GM12878 (cell line): ENCODE data around the gene ELAVL1. TPM values are rescaled to one million over a fixed set of nuclear protein-coding genes. Genes with fewer than 3 reads are reported as not detected.

Experiments
- ATAC-seq: fragments of 200-7000 bp; cut with Tn5 transposase; 3 replicates; pipeline ENCODE4 v1.9.1; 2020; ENCODE audit warnings: mild to moderate bottlenecking, moderate library complexity
- BruUV-seq: library from RNA; stranded (reverse); fragments of 400-500 nt; replicated peaks from 2 replicates; lab custom pipeline; 2021; lab: Mats Ljungman, UMichigan
- CTCF ChIA-PET: fragments of 300-600 bp; sonication (Branson Sonifier 250); formaldehyde crosslinking; extraction: SDS; loops from one replicate; lab custom pipeline; 2021; ENCODE audit warnings: inconsistent platforms; lab: Yijun Ruan, JAX
- POLR2A ChIA-PET: fragments of 350-600 bp; formaldehyde crosslinking; extraction: SDS; loops from one replicate; lab custom pipeline; 2021; ENCODE audit warnings: inconsistent platforms; lab: Charles Lee
- RAD21 ChIA-PET: fragments of 300-600 bp; sonication (Branson Sonifier 250); formaldehyde crosslinking; loops from one replicate; lab custom pipeline; 2023; ENCODE audit warnings: antibody characterized with exemption; ENCODE audit not compliant: unreplicated experiment; lab: Charles Lee
- SMC1A ChIA-PET: fragments of 300-600 bp; sonication (Branson Sonifier 250); formaldehyde crosslinking; loops from one replicate; lab custom pipeline; 2023; ENCODE audit not compliant: unreplicated experiment, uncharacterized antibody; lab: Charles Lee
- DNase-seq: peaks from one replicate; pipeline ENCODE4 v3.0.0-alpha.2; 2011; ENCODE audit warnings: low read depth, low spot score
- FAIRE-seq: peaks from 3 replicates; lab custom pipeline; 2011; peaks lifted over from hg19 to GRCh38; lab: Jason Lieb, UNC
- H2AFZ ChIP-seq: 2 replicates; pipeline ENCODE4 v1.6.0; 2011; ENCODE audit warnings: low read depth, low read length, control low read depth; ENCODE audit not compliant: control insufficient read depth
- H3K27ac ChIP-seq: 2 replicates; pipeline ENCODE4 v1.5.1; 2011; ENCODE audit warnings: control low read depth; ENCODE audit not compliant: control insufficient read depth, insufficient read depth
- H3K27me3 ChIP-seq, 2 experiments: replicated peaks in 1 of 2; 2 replicates each; pipeline versions ENCODE4 v1.6.0 to v1.6.1; 2011; ENCODE audit warnings: low read length in 1 of 2; ENCODE audit not compliant: control insufficient read depth in 2 of 2, insufficient read depth in 2 of 2
- H3K36me3 ChIP-seq, 2 experiments: 2 replicates each; pipeline ENCODE4 v1.5.1; 2011; ENCODE audit warnings: low read length in 1 of 2; ENCODE audit not compliant: control insufficient read depth in 2 of 2, insufficient read depth in 2 of 2
- H3K4me1 ChIP-seq: 2 replicates; pipeline ENCODE4 v1.6.1; 2011; ENCODE audit warnings: mild to moderate bottlenecking, low read length, moderate library complexity, mixed read lengths; ENCODE audit not compliant: control insufficient read depth, insufficient read depth
- H3K4me2 ChIP-seq: 2 replicates; pipeline ENCODE4 v1.6.0; 2011; ENCODE audit warnings: control low read depth; ENCODE audit not compliant: control insufficient read depth, insufficient read depth
- H3K4me3 ChIP-seq: fragments of 200-600 bp; sonication (generic); 2 replicates; pipeline ENCODE4 v1.5.1; 2016
- H3K79me2 ChIP-seq: 2 replicates; pipeline ENCODE4 v1.6.0; 2011; ENCODE audit warnings: low read length; ENCODE audit not compliant: control insufficient read depth, insufficient read depth
- H3K9ac ChIP-seq: 2 replicates; pipeline ENCODE4 v1.8.0; 2011; ENCODE audit warnings: low read length, control low read depth, mixed read lengths; ENCODE audit not compliant: control insufficient read depth, insufficient read depth
- H3K9me3 ChIP-seq: replicated peaks from 3 replicates; pipeline ENCODE4 v1.5.1; 2011; ENCODE audit warnings: mild to moderate bottlenecking, low read length; ENCODE audit not compliant: control insufficient read depth, insufficient read depth
- H4K20me1 ChIP-seq: 2 replicates; pipeline ENCODE4 v1.6.0; 2011; ENCODE audit not compliant: control insufficient read depth, insufficient read depth
- CHD4 ChIP-seq: fragments of 200-600 bp; sonication (generic); IDR thresholded peaks from 2 replicates; pipeline ENCODE4 v1.6.1; 2016; ENCODE audit warnings: mild to moderate bottlenecking
- CREB1 ChIP-seq: IDR thresholded peaks from 2 replicates; pipeline ENCODE4 v1.6.1; 2012; ENCODE audit warnings: low read depth, mild to moderate bottlenecking, inconsistent platforms
- IKZF2 ChIP-seq, 2 experiments: fragments of 450-650 bp; IDR thresholded peaks; 2 replicates each; pipeline ENCODE4 v1.6.1; 2017; ENCODE audit warnings: mild to moderate bottlenecking in 2 of 2, moderate library complexity in 2 of 2
- KDM1A ChIP-seq: fragments of 200-600 bp; sonication (generic); IDR thresholded peaks from 2 replicates; pipeline ENCODE4 v1.6.1; 2016; ENCODE audit warnings: borderline replicate concordance
- MTA2 ChIP-seq: fragments of 450-650 bp; IDR thresholded peaks from 2 replicates; pipeline ENCODE4 v1.6.1; 2016; ENCODE audit warnings: low read depth, mild to moderate bottlenecking, moderate library complexity
- MYC ChIP-seq: IDR thresholded peaks from 2 replicates; pipeline ENCODE4 v1.6.1; 2011; ENCODE audit warnings: mild to moderate bottlenecking, low read length, moderate library complexity, inconsistent platforms; ENCODE audit not compliant: insufficient read depth, insufficient replicate concordance, insufficient read length, severe bottlenecking
- SMAD5 ChIP-seq: IDR thresholded peaks from 2 replicates; pipeline ENCODE4 v1.6.1; 2016; ENCODE audit warnings: antibody characterized with exemption, low read depth
- ZNF384 ChIP-seq: IDR thresholded peaks from 2 replicates; pipeline ENCODE4 v1.6.1; 2012; ENCODE audit warnings: low read depth, mild to moderate bottlenecking, low read length, improper control_type of control experiment, borderline replicate concordance
- WGBS: methylation state at CpG from one replicate; pipeline ENCODE4 v1.1.6; 2016; ENCODE audit warnings: low lambda C conversion rate; ENCODE audit not compliant: insufficient replicate concordance, insufficient coverage; ENCODE audit errors: missing lambda C conversion rate; 5-methylcytosine and 5-hydroxymethylcytosine counted together
- in situ Hi-C: fragments of 300-500 bp; cut with MboI; formaldehyde crosslinking; loops from 9 replicates; pipeline ENCODE4 v1.14.3; 2018; ENCODE audit warnings: mixed read lengths
- intact Hi-C: fragments of 100-400 bp; cut with micrococcal nuclease; formaldehyde crosslinking; loops from one replicate; pipeline ENCODE4 v1.14.2; 2022; ENCODE audit not compliant: unreplicated experiment
- polyA plus RNA-seq, 11 experiments: library from polyadenylated mRNA; depleted of rRNA in 4 of 11; unstranded in 6 of 11; stranded (reverse) in 5 of 11; fragments of >200 nt; fragmentation: Nextera tagmentation in 4 of 11; fragmentation: Illumina TruSeq in 1 of 11; extraction: Ambion mirVana in 4 of 11; extraction: Trizol in 1 of 11; gene quantifications; 1 replicate in 1 of 11; 2 replicates in 10 of 11; pipeline versions ENCODE4 v1.2.1 to v1.2.3, GENCODE V29; 2011 to 2016; ENCODE audit warnings: inconsistent platforms in 2 of 11, missing spikeins in 2 of 11, low read depth in 1 of 11
- total RNA-seq, 4 experiments: library from RNA; depleted of rRNA in 3 of 4; stranded (reverse); fragments of >200 nt in 3 of 4; fragmentation: Illumina TruSeq in 1 of 4; extraction: Trizol in 1 of 4; gene quantifications; 2 replicates each; pipeline versions ENCODE4 v1.2.1 to v1.2.3, GENCODE V29; 2013 to 2021
- TF ChIP-seq, protein P1 (sequence below): fragments of 450-650 bp; IDR thresholded peaks from 2 replicates; pipeline ENCODE4 v1.6.1; 2018; ENCODE audit warnings: borderline replicate concordance, mild to moderate bottlenecking; ENCODE audit not compliant: partially characterized antibody
- TF ChIP-seq, protein P2 (sequence below): IDR thresholded peaks from 2 replicates; pipeline ENCODE4 v1.6.1; 2012; ENCODE audit warnings: mild to moderate bottlenecking, low read depth, low read length
- TF ChIP-seq, protein P3 (sequence below): fragments of 450-650 bp; IDR thresholded peaks from 2 replicates; pipeline ENCODE4 v1.6.1; 2017; ENCODE audit warnings: mild to moderate bottlenecking
- TF ChIP-seq, protein P4 (sequence below): fragments of 150-350 bp; IDR thresholded peaks from 2 replicates; pipeline ENCODE4 v1.6.1; 2014; ENCODE audit warnings: mild to moderate bottlenecking, low read depth, low read length
- TF ChIP-seq, protein P5 (sequence below): fragments of 450-650 bp; IDR thresholded peaks from 2 replicates; pipeline ENCODE4 v1.6.1; 2017; ENCODE audit warnings: borderline replicate concordance

Gene ELAVL1
- total and polyA plus RNA-seq, 10 of the 15 experiments (the other 5 are each of a cell fraction or from before 2014, with no cell fraction given) = 7.4 to 155 (median 70.3) TPM

DNA sequence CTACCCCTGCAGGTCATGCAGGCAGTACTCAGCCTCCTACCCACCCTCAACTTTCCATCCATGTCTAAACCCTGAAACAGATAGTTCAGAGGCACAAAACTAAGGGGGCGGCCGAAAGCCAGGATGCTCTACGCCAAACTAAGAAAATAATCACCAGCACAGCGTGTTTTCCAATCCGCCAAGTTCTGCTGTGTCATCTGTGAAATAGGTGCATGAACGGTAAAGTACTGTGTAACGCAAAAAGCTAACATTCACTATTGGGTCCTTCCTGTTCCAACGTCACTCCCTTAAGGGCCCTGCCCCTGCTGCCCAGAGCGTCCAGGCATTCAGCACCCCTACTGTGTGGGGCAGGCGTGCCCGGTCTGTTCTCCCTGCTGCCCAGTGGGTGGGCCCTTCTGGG, 49.7 kb downstream of the ELAVL1 start:
- ChIA-PET RAD21 (interaction anchor here (0.7 kb wide), 1 partner anchor 11 kb away, joined by 3 read pairs; no protein-coding TSS in a partner anchor), POLR2A (interaction anchor here (0.7 kb wide), 1 partner anchor 368 kb away, joined by 5 read pairs; no protein-coding TSS in a partner anchor), CTCF (no interaction called here), SMC1A (no interaction called here)
- FAIRE-seq = no peak
- Histone ChIP-seq H3K4me1 (no peaks in the 10 kb centered on the region), H3K79me2 (no peaks in the 10 kb centered on the region), H3K36me3 (peaks cover 0 to 5% of the 10 kb centered on the region in 2 experiments; a peak in 2 of 4 replicates), H3K27me3 (no peaks in the 10 kb centered on the region), H4K20me1 (no peaks in the 10 kb centered on the region), H3K9me3 (no peaks in the 10 kb centered on the region), H3K27ac (no peak overlapping the region), H3K9ac (no peak overlapping the region), H2AFZ (no peak overlapping the region), H3K4me3 (no peak overlapping the region), H3K4me2 (no peak overlapping the region)
- intact Hi-C loops = no loop called here
- 89% methylated on average over 11 of the region's 11 CpGs for WGBS
- BruUV-seq = no TSS peak
- in situ Hi-C loops = no loop called here
- no peak for ATAC-seq
- no peak for DNase-seq
- TF ChIP-seq CHD4 = no peak
- TF ChIP-seq CREB1 = no peak
- TF ChIP-seq MTA2 = no peak
- TF ChIP-seq, protein P1, sequence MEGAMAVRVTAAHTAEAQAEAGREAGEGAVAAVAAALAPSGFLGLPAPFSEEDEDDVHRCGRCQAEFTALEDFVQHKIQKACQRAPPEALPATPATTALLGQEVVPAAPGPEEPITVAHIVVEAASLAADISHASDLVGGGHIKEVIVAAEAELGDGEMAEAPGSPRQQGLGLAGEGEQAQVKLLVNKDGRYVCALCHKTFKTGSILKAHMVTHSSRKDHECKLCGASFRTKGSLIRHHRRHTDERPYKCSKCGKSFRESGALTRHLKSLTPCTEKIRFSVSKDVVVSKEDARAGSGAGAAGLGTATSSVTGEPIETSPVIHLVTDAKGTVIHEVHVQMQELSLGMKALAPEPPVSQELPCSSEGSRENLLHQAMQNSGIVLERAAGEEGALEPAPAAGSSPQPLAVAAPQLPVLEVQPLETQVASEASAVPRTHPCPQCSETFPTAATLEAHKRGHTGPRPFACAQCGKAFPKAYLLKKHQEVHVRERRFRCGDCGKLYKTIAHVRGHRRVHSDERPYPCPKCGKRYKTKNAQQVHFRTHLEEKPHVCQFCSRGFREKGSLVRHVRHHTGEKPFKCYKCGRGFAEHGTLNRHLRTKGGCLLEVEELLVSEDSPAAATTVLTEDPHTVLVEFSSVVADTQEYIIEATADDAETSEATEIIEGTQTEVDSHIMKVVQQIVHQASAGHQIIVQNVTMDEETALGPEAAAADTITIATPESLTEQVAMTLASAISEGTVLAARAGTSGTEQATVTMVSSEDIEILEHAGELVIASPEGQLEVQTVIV = no peak
- TF ChIP-seq, protein P2, sequence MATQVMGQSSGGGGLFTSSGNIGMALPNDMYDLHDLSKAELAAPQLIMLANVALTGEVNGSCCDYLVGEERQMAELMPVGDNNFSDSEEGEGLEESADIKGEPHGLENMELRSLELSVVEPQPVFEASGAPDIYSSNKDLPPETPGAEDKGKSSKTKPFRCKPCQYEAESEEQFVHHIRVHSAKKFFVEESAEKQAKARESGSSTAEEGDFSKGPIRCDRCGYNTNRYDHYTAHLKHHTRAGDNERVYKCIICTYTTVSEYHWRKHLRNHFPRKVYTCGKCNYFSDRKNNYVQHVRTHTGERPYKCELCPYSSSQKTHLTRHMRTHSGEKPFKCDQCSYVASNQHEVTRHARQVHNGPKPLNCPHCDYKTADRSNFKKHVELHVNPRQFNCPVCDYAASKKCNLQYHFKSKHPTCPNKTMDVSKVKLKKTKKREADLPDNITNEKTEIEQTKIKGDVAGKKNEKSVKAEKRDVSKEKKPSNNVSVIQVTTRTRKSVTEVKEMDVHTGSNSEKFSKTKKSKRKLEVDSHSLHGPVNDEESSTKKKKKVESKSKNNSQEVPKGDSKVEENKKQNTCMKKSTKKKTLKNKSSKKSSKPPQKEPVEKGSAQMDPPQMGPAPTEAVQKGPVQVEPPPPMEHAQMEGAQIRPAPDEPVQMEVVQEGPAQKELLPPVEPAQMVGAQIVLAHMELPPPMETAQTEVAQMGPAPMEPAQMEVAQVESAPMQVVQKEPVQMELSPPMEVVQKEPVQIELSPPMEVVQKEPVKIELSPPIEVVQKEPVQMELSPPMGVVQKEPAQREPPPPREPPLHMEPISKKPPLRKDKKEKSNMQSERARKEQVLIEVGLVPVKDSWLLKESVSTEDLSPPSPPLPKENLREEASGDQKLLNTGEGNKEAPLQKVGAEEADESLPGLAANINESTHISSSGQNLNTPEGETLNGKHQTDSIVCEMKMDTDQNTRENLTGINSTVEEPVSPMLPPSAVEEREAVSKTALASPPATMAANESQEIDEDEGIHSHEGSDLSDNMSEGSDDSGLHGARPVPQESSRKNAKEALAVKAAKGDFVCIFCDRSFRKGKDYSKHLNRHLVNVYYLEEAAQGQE = no peak
- TF ChIP-seq, protein P3, sequence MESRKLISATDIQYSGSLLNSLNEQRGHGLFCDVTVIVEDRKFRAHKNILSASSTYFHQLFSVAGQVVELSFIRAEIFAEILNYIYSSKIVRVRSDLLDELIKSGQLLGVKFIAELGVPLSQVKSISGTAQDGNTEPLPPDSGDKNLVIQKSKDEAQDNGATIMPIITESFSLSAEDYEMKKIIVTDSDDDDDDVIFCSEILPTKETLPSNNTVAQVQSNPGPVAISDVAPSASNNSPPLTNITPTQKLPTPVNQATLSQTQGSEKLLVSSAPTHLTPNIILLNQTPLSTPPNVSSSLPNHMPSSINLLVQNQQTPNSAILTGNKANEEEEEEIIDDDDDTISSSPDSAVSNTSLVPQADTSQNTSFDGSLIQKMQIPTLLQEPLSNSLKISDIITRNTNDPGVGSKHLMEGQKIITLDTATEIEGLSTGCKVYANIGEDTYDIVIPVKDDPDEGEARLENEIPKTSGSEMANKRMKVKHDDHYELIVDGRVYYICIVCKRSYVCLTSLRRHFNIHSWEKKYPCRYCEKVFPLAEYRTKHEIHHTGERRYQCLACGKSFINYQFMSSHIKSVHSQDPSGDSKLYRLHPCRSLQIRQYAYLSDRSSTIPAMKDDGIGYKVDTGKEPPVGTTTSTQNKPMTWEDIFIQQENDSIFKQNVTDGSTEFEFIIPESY = no peak
- TF ChIP-seq MYC = no peak
- TF ChIP-seq, protein P4, sequence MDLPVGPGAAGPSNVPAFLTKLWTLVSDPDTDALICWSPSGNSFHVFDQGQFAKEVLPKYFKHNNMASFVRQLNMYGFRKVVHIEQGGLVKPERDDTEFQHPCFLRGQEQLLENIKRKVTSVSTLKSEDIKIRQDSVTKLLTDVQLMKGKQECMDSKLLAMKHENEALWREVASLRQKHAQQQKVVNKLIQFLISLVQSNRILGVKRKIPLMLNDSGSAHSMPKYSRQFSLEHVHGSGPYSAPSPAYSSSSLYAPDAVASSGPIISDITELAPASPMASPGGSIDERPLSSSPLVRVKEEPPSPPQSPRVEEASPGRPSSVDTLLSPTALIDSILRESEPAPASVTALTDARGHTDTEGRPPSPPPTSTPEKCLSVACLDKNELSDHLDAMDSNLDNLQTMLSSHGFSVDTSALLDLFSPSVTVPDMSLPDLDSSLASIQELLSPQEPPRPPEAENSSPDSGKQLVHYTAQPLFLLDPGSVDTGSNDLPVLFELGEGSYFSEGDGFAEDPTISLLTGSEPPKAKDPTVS = no peak
- TF ChIP-seq, protein P5, sequence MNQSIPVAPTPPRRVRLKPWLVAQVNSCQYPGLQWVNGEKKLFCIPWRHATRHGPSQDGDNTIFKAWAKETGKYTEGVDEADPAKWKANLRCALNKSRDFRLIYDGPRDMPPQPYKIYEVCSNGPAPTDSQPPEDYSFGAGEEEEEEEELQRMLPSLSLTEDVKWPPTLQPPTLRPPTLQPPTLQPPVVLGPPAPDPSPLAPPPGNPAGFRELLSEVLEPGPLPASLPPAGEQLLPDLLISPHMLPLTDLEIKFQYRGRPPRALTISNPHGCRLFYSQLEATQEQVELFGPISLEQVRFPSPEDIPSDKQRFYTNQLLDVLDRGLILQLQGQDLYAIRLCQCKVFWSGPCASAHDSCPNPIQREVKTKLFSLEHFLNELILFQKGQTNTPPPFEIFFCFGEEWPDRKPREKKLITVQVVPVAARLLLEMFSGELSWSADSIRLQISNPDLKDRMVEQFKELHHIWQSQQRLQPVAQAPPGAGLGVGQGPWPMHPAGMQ = no peak
- no peak for TF ChIP-seq KDM1A
- no peak for TF ChIP-seq SMAD5
- no peak for TF ChIP-seq IKZF2 (IDR thresholded peaks at IDR 0.05)
- no peak for TF ChIP-seq ZNF384
